Bone marrow (tissue), 2 donors: ENCODE data around the gene SPATA16.
"Not testable (repeated sequence)": the region's sequence is repeated elsewhere in the genome, so short reads cannot be mapped to it uniquely, and the experiment has no call there.

Experiments
- DNase-seq, 2 donors: peaks; one replicate each; lab custom pipeline; 2025; lab: John Stamatoyannopoulos, UW

SPATA16 gene

DNA sequence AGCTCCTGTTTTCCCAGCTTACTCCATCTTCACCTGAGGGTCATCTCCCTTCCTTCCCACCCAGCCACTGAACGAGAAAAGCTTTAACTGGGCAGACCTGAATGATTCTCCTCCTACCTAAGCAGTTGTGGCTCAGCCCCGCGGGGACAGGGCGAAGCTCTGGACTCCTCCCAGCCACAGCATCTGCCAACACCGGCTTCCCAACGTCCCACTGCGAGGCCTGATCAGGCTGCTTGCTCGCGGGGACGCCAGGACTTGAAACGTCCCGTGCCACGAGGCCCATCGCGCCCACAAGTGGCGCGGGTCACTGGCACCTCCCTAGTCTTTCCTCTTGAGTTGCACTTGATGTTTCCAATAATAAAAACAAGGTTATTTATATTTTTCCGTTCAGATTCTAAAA is at the start of gene SPATA16:
TSS of gene SPATA16 (minus strand) at position 250 of the 400 bp plus-strand sequence. CDS start 23,504 bp downstream, outside the sequence.
- DNase-seq = no peak

DNA sequence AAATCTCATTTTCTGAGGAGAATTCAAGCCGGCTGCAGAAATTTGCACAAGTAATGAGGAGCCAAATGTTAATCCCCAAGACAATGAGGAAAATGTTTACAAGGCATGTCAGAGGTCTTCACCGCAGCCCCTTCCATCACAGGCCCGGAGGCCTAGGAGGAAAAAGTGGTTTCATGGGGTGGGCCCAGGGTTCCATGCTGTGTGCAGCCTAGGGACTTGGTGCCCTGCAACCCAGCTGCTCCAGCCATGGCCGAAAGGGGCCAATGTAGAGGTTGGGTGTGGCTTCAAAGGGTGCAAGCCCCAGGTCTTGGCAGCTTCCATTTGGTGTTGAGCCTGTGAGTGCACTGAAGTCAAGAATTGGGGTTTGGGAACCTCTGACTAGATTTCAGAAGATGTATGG is 42.0 kb upstream of the SPATA16 start:
- DNase-seq = not testable (repeated sequence)

GRCh38 chr3:173173652-173174051 is 32.6 kb upstream of the SPATA16 start:
- DNase-seq = no peak

- DNase-seq = not testable (repeated sequence)
These were observed 18.1 kb upstream of the SPATA16 start for GRCh38 chr3:173159139-173159538.

DNA sequence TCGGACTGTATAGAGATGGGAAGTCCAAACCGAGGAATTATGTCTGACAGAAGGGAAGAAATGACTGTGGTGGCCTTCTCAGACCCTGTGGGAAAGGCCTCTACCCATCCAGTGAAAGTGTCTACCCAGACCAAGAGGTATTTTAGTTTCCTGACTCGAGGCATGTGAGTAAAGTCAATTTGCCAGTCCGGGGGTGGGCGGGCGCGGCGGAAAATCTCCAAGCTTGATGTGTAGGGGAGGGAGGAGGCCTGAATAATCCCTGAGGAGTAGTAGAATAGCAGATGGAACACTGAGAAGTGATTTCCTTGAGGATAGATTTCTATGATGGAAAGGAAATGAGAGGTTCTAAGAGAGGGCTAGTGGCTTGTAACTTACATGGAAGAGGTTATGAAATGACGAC is 15.5 kb upstream of the SPATA16 start:
- not testable (repeated sequence) for DNase-seq

DNA sequence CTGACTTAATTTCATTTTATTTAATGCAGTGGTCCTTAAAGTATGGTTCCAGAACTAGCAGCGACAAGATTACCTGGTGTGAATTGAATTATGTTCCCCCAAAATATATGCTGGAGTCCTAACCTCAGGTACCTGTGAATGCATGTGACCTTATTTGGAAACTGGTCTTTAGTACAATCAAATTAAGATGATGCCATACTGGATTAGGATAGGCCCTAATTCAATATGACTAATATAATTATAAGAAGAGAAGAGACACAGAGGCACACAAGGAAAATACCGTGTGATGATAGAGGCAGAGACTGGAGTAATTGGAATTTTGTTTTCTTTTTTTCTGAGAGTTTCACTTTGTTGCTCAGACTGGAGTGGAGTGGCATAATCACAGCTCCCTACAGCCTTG is 12.6 kb upstream of the SPATA16 start:
- no peak for DNase-seq

GRCh38 chr3:173139420-173139819 is 1.6 kb downstream of the SPATA16 start:
- no peak for DNase-seq

- DNase-seq = no peak
These were observed 3.0 kb downstream of the SPATA16 start for GRCh38 chr3:173138026-173138425.

- DNase-seq = no peak
These were observed 6.0 kb downstream of the SPATA16 start for GRCh38 chr3:173135059-173135458.

- DNase-seq = no peak
These were observed 12.4 kb downstream of the SPATA16 start for GRCh38 chr3:173128633-173129032.

DNA sequence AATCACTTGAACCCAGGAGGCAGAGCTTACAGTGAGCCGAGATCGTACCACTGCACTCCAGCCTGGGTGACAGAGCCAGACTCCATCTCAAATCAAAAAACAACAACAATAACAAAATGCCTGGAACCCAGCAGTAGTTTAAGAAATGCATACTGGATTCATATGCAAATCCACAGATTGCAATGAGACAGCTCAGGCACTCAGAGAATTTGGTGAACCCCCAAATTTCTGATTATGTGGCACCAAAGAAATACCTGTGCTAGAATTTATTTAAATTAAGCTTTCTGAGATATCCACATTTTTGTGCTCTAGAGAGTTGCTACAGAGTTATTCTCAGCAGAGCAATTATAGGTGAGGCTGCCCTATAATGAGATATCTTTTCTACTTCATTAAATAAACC is 29.7 kb downstream of the SPATA16 start:
- no peak for DNase-seq

- DNase-seq = no peak
These were observed 31.9 kb downstream of the SPATA16 start for GRCh38 chr3:173109143-173109542.

DNA sequence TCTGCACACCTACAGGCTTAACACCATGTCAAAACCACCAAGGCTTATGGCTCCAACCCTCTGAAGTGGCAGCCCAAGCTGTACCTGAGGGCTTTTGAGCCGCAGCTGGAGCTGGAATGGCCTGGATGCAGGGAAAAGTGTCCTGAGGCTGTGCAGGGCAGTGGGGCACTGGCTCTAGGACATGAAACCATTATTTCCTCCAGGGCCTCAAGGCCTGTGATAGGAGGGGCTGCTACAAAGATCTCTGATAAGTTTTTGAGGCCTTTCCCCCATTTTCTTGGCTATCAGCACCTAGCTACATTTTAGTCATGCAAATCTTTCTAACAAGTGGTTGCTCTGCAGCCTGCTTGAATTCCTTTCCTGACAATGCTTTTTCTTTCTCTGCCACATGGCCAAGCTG is 37.6 kb downstream of the SPATA16 start:
- DNase-seq = no peak

GRCh38 chr3:173098959-173099358 is 42.1 kb downstream of the SPATA16 start:
- DNase-seq = no peak

GRCh38 chr3:173096994-173097785 is 43.8 kb downstream of the SPATA16 start:
- DNase-seq = no peak

GRCh38 chr3:173096140-173096539 is 44.9 kb downstream of the SPATA16 start:
- DNase-seq = no peak

DNA sequence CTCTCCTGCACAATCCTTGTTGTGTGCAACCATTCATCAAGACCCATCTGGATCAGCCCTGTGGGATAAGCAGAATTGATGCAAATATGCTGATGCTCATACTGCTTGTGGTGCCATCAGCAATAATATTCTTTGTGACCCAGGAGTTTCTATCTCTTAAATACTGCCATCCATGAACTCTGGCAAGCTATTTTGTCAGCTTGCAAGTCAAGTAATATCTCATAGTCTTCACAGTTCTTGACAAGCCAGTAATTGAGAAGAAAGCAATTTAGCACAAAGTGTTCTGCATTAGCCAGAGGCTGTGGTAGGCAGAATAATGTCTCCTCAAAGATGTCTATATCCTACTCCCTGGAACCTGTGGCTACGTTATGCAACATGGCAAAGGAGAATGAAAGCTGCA is 49.0 kb downstream of the SPATA16 start:
- DNase-seq = no peak

DNA sequence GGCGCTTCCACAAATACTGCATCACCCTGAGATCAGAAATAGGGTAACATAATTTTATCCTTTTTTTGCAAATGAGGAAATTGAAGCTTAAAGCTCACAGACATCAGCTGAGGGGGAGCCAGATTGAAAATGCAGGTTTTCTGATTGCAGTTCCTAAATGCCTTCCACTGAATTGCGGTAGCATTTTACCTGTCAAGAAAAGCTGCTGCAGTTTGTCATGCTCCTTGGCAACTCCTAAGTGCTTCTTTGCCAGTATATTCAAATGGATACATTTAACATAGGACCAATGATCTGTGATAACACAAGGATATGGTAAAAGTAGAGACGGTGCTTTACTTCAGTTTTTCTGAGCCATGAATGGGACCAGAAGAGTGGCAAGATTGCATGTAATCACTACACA is 50.5 kb downstream of the SPATA16 start:
- no peak for DNase-seq

DNA sequence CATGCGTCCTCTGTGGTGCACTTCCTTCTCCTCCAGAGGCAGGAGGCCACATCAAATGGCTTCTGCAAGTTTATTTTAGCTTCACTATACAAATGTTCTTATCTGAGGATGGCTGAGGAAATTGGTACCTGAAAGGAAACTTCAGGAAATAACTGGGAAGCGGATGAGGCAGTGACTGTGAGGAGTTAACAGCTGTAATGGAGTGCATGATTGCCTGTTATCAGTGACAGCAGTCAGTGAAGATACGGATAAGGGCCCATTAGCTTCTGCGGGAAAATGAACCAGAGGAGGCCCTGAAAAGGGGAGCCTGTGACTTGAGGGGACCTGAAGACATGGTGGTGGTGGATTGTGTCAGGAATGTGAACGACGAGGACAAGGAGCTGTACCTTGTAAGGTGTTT is 51.8 kb downstream of the SPATA16 start:
- no peak for DNase-seq

GRCh38 chr3:173078525-173078924 is 62.5 kb downstream of the SPATA16 start:
- no peak for DNase-seq

DNA sequence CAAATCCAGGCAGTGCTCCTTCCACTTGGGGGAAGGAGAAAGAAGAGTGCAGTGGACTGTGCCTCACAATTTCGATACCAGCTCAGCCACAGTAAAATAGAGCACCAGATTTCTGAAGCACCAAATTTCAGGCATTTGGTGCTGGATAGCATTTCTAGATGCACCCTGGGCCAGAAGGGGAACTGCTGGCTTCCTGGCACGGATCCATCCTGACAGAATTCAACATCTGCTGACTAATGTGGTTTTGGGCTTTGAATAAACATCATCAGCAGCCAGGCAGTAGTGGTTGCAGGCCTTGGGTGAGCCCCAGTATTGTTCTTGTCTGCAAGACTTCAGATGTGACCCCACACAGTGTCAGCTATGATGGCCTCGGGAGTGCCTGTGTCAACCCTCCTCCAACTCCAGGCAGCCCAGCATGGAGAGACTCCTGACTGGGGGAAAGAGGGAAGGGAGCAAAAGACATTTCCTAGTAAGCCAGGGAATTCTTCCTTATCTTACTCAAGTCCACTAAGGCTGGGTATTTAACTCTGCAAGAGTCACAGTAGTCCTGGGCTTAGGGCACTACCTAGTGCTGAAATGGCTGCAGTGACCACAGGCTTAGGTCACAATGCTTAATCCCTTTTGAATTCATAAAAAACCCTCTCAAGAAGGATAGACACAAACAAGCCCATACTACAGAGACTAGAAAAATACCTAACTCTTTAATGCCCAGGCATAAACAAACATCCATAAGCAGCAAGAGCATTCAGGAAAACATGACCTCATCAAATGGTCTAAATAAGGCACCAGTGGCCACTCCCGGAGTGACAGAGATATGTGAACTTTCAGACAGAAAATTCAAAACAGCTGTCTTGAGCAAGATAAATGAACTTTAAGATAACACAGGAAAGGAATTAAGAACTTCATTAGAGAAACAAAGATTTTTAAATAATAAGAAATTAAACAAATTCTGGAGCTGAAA is 74.7 kb downstream of the SPATA16 start:
- no peak for DNase-seq

GRCh38 chr3:173065543-173065981 is 75.5 kb downstream of the SPATA16 start:
- DNase-seq = no peak

DNA sequence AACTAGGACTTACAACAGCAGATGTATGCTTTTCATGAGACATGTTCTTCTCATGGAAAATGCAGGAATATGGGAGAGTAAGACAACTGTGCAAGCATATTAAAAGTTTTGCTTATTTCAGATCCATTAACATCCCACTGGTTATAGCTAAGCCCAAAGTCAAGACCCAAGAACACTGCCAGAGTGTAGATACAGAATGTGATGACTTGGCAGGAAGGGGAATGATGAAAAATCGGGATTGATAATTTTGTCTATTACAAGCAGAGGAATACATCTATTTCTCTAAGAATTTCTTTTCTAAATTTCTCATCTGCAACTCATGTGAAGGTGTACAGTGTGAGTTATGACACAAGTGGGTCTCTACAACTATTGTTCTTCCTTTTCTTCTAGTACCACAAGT is 76.4 kb downstream of the SPATA16 start:
- DNase-seq = no peak
